GM18867 (cell line): ENCODE data around the gene TMEM182.
A peak's percentile ranks its signal among the peaks of the same experiment; 100 is the strongest.

Source experiments
- ATAC-seq: cut with Tn5 transposase; IDR thresholded peaks from one replicate; pipeline ENCODE4 v1.9.1; 2021; ENCODE audit warnings: mild to moderate bottlenecking, moderate library complexity; ENCODE audit not compliant: unreplicated experiment

TMEM182 gene

GRCh38 chr2:102761763-102762162 is at the start of gene TMEM182:
Gene TMEM182 (plus strand): TSS chr2:102762031. CDS start chr2:102762218, 187 bp downstream.
- ATAC-seq = no peak

GRCh38 chr2:102717308-102718018 is 44.4 kb upstream of the TMEM182 start:
- ATAC-seq = no peak

- ATAC-seq = no peak
These were observed 43.2 kb upstream of the TMEM182 start for GRCh38 chr2:102718387-102719316.

GRCh38 chr2:102724016-102724490 is 37.8 kb upstream of the TMEM182 start:
- ATAC-seq = no peak

- ATAC-seq = no peak
These were observed 37.3 kb upstream of the TMEM182 start for GRCh38 chr2:102724553-102724952.

GRCh38 chr2:102726128-102727087 is 35.4 kb upstream of the TMEM182 start:
- ATAC-seq = no peak

GRCh38 chr2:102735416-102736109 is 26.3 kb upstream of the TMEM182 start:
- ATAC-seq = peak; percentile 7

GRCh38 chr2:102736110-102736409 is 25.8 kb upstream of the TMEM182 start:
- peak; percentile 34 for ATAC-seq

- ATAC-seq = peak; percentile 93
These were observed 25.1 kb upstream of the TMEM182 start for GRCh38 chr2:102736410-102737409.

- peak; percentile 40 for ATAC-seq
These were observed 24.4 kb upstream of the TMEM182 start for GRCh38 chr2:102737431-102737830.

GRCh38 chr2:102743259-102743658 is 18.6 kb upstream of the TMEM182 start:
- no peak for ATAC-seq

- ATAC-seq = no peak
These were observed 13.7 kb upstream of the TMEM182 start for GRCh38 chr2:102748107-102748506.

GRCh38 chr2:102749938-102750337 is 11.9 kb upstream of the TMEM182 start:
- peak; percentile 91 for ATAC-seq

GRCh38 chr2:102753563-102754159 is 8.2 kb upstream of the TMEM182 start:
- peak; percentile 51 for ATAC-seq

GRCh38 chr2:102754456-102755145 is 7.2 kb upstream of the TMEM182 start:
- no peak for ATAC-seq

- ATAC-seq = no peak
These were observed 6.5 kb upstream of the TMEM182 start for GRCh38 chr2:102755284-102755683.

GRCh38 chr2:102758439-102758838 is 3.4 kb upstream of the TMEM182 start:
- no peak for ATAC-seq

GRCh38 chr2:102764083-102764482 is 2.3 kb downstream of the TMEM182 start:
- no peak for ATAC-seq
